ENCODE results near the gene CDK17.
"Not testable (repeated sequence)": the region's sequence is repeated elsewhere in the genome, so short reads cannot be mapped to it uniquely, and the experiment has no call there.

The CDK17 gene

GRCh38 chr12:96321941-96322340 lies 78.3 kb downstream of the CDK17 start:
- DNase-seq, result no peak

- DNase-seq, result not testable (repeated sequence)
Measured at GRCh38 chr12:96317801-96318200, 82.4 kb downstream of the CDK17 start.

GRCh38 chr12:96315741-96316481 lies 84.3 kb downstream of the CDK17 start:
- DNase-seq, result not testable (repeated sequence)

GRCh38 chr12:96314723-96315122 lies 85.5 kb downstream of the CDK17 start:
- DNase-seq, result no peak

- no peak for DNase-seq
Measured at GRCh38 chr12:96313606-96314005, 86.6 kb downstream of the CDK17 start.

- DNase-seq, result no peak
Measured at GRCh38 chr12:96311191-96311590, 89.0 kb downstream of the CDK17 start.

GRCh38 chr12:96310067-96310466 lies 90.2 kb downstream of the CDK17 start:
- no peak for DNase-seq

- no peak for DNase-seq
Measured at GRCh38 chr12:96308881-96309280, 91.4 kb downstream of the CDK17 start.

GRCh38 chr12:96305665-96306064 lies 94.6 kb downstream of the CDK17 start:
- DNase-seq, result no peak

GRCh38 chr12:96303653-96304052 lies 96.6 kb downstream of the CDK17 start:
- DNase-seq, result peak in 1 of 51 donors; percentile 17

GRCh38 chr12:96302687-96303310 lies 97.4 kb downstream of the CDK17 start:
- DNase-seq, result peak in 4 of 51 donors; percentile 1 to 68 (median 15)

- DNase-seq, result no peak
Measured at GRCh38 chr12:96301732-96302131, 98.5 kb downstream of the CDK17 start.

- no peak for DNase-seq
Measured at GRCh38 chr12:96300064-96300463, 100.2 kb downstream of the CDK17 start.

- no peak for DNase-seq
Measured at GRCh38 chr12:96297504-96297903, 102.7 kb downstream of the CDK17 start.

GRCh38 chr12:96295532-96296160 lies 104.6 kb downstream of the CDK17 start:
- no peak for DNase-seq

GRCh38 chr12:96294831-96295230 lies 105.4 kb downstream of the CDK17 start:
- DNase-seq, result no peak

- no peak for DNase-seq
Measured at GRCh38 chr12:96293093-96293492, 107.1 kb downstream of the CDK17 start.

- no peak for DNase-seq
Measured at GRCh38 chr12:96289067-96289466, 111.2 kb downstream of the CDK17 start.

- DNase-seq, result no peak
Measured at GRCh38 chr12:96285158-96285557, 115.1 kb downstream of the CDK17 start.

- no peak for DNase-seq
Measured at GRCh38 chr12:96274331-96274730, 125.9 kb downstream of the CDK17 start.

GRCh38 chr12:96271469-96272199 lies 128.6 kb downstream of the CDK17 start:
- DNase-seq, result no peak

- DNase-seq, result no peak
Measured at GRCh38 chr12:96266238-96266637, 134.0 kb downstream of the CDK17 start.

Measured in hypothalamus (tissue), 51 donors.